Measurements from ENCODE around the gene TDRD3. TPM values are rescaled to one million over a fixed set of nuclear protein-coding genes. Genes with fewer than 3 reads are reported as not detected.
"Not testable (repeated sequence)": the region's sequence is repeated elsewhere in the genome, so short reads cannot be mapped to it uniquely, and the experiment has no call there.

Gene TDRD3
- polyA plus RNA-seq (2013, experiment 1 of 2; ENCODE audit: insufficient read length): 13.0 TPM
- polyA plus RNA-seq (2013, experiment 2 of 2; ENCODE audit: insufficient read length): 11.7 TPM

GRCh38 chr13:60396783-60397703 is at the start of gene TDRD3:
TDRD3 (plus strand) TSS chr13:60397220; CDS start chr13:60397365, 145 bp downstream.
- peak; percentile 86 for DNase-seq

DNA sequence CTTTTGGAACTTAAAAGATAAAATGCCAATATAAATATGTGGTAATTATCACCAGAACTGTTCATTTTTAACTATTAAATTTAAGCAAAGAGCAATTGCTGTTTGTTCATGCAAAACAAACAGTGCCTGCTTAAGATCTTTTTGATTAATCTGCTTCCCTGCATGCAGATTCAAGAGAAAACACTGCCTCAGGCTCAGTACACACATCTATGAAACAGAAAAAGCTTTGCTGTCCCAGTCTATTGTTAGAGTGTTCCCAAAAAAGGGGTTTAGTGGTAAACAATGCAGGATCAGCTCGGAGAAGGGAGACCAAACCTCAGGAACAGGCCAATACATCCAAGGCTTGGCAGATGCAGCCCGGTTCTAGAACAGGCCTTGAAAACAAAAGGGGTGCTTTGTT is 49.3 kb upstream of the TDRD3 start:
- DNase-seq: no peak

- no peak for DNase-seq
Measured at GRCh38 chr13:60348097-60348496, 48.9 kb upstream of the TDRD3 start.

GRCh38 chr13:60351326-60351725 is 45.7 kb upstream of the TDRD3 start:
- DNase-seq: peak; percentile 93

GRCh38 chr13:60351855-60352615 is 45.0 kb upstream of the TDRD3 start:
- DNase-seq: peak; percentile 70

DNA sequence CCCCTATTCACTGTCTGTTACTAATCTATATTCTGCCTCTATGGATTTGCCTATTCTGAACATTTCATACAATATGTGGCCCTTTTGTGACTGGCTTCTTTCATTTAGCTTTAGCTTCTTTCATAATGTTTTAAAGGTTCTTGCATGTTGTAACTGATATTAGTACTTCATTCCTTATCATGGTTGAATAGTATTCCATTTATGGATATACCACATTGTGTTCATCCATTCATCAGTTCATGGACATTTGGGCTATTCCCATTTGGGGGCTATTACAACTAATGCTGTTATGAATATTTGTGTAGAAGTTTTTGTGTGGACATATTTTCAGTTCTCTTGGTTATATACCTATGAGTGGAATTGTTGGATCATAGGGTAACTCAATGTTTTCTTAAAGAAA is 44.4 kb upstream of the TDRD3 start:
- no peak for DNase-seq

GRCh38 chr13:60355056-60355455 is 42.0 kb upstream of the TDRD3 start:
- DNase-seq: no peak

GRCh38 chr13:60356970-60357369 is 40.0 kb upstream of the TDRD3 start:
- DNase-seq: no peak

DNA sequence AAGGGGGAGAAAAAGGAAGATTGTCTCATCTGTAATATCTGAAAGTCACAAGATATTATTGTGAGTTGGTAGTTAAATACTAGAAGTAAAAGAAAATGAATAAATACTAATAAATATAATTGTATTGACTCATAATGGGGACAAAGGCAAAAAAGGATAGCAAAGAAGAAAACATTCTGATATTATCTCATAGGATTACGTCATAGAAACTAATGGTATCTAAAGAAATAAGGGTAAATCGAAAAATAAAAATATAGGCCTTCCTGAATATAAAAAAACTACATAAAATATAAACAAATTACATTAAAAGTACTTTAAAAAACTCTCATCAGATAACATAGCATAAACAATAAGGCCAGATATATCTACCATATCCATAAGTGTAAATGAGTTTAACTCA is 38.6 kb upstream of the TDRD3 start:
- DNase-seq: no peak

GRCh38 chr13:60363288-60363687 is 33.7 kb upstream of the TDRD3 start:
- no peak for DNase-seq

DNA sequence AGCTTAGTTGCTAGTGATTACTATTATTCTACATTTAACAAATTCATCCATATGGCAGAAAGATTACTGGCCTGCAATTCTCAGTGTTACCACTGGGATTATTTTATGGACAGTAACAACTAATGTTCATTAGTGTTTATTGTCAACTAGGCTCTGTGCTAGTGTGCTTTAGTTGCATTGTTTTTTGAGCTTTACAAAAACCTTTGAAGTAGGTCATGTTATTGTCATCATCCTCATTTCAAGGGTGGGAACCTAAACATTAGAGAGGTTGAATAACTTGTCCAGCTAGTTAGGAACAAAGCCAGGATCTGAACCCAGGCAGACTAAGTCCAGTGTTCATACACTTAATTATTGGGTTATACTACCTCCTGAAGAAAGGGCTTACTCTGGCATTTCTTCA is 27.8 kb upstream of the TDRD3 start:
- no peak for DNase-seq

DNA sequence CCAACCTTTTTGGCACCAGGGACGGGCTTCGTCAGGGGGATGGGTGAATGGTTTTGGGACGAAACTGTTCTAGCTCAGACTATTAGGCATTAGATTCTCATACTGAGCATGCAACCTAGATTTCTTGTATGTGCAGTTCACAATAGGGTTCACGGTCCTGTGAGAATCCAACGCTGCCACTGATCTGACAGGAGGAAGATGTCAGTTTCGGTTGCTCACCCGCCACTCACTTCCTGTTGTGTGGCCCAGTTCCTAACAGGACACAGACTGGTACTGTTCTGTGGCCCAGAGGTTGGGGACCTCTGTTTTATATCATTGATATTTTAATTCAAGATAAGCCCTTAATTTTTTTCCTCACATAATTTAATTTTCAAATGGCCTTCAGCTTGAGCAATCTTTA is 26.7 kb upstream of the TDRD3 start:
- DNase-seq: no peak

GRCh38 chr13:60372141-60372540 is 24.9 kb upstream of the TDRD3 start:
- no peak for DNase-seq

DNA sequence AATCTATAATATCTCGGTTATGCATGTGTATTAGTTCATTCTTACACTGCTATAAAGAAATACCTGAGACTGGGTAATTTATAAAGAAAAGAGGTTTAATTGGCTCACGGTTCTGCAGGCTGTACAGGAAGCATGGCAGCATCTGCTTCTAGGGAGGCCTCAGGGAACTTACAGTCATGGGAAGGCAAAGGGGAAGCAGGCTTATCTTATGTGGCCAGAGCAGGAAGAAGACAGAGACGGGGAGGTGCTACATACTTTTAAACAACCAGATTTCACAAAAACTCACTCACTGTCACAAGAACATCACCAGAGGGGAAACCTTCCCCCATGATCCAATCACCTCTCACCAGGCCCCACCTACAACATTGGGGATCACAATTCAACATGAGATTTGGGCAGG is 17.7 kb upstream of the TDRD3 start:
- DNase-seq: not testable (repeated sequence)

DNA sequence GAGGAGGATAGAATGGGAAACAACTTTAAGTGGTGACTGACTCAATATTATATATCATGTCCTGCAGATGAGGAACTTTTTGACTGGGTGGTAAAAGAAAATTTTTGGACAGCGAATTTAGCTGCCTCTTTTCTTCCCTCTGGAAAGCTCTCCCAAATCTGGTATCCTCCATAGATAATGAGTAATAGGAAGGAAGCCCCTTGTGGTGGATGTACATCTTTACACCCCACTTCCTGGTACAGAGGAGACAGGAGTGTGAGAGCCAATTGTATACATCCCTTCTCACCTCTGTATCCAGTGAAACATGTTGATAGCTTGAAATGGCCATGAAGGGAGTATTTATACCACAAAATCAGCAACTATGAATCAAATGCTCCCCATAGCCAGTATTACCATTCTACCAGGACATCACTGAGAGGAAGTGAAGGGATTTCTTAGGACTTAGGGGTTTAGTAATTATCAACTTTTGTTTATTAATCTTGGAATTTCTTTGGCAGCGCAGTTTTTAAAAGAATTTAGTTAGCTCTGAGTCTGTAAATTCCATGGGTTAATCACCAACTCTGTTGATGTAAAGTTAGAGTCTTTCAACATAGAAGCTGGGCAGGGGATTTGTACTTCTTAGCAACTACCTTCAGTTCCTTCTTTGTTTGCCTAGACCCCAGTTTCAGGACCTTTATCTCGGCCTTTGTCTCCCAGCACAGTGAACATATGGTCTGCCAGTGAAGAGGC is 17.0 kb upstream of the TDRD3 start:
- DNase-seq: no peak

DNA sequence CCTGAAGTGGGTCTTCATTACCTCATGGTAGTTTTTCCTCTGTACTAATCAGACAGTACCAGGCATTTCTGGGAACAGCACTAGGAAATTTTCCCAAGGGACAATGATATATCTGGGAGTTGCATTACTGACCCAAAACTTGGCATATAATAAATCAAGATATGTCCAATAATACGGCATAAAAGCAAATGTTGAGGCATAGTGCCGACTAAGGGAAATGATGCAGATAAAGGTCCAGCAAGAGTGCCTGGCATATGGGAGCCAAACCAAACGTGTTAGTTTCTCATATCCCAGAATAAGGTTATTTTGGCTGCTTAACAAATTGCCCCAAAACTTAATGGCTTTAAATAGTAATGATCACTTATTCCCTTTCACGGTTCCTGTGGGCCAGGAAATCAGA is 12.1 kb upstream of the TDRD3 start:
- DNase-seq: no peak

DNA sequence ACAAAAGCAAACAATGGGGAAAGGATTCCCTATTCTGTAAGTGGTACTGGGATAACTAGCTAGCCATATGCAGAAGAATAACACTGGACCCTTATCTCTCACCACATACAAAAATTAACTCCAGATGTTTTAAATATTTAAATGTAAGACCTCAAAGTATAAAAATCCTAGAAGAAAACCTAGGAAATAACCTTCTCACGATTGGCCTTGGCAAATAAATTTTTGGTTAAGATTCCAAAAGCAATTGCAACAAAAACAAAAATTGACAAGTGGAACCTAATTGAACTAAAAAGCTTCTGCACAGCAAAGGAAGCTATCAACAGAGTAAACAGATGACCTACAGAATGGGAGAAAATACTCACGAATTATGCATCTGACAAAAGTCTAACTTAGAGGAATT is 10.8 kb upstream of the TDRD3 start:
- no peak for DNase-seq

DNA sequence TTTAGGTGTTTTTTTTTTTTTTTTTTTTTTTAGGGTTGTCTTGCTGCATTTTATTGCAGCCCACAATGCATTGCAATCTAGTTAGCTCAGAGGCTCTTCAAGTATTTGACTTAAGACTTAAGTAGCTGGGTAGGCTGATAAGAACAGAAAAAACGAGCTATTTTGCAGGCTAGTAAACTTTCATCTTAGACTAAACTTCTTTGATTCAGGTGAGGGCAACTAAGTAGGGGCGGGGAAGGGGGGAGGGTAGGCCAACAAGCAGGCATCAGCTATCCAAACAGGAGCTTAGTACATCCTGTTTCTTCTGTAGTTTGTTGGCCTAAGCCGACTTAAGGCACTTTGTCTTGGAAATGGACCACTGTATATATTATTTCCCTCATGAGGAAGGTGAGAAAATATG is 4.9 kb upstream of the TDRD3 start:
- no peak for DNase-seq

DNA sequence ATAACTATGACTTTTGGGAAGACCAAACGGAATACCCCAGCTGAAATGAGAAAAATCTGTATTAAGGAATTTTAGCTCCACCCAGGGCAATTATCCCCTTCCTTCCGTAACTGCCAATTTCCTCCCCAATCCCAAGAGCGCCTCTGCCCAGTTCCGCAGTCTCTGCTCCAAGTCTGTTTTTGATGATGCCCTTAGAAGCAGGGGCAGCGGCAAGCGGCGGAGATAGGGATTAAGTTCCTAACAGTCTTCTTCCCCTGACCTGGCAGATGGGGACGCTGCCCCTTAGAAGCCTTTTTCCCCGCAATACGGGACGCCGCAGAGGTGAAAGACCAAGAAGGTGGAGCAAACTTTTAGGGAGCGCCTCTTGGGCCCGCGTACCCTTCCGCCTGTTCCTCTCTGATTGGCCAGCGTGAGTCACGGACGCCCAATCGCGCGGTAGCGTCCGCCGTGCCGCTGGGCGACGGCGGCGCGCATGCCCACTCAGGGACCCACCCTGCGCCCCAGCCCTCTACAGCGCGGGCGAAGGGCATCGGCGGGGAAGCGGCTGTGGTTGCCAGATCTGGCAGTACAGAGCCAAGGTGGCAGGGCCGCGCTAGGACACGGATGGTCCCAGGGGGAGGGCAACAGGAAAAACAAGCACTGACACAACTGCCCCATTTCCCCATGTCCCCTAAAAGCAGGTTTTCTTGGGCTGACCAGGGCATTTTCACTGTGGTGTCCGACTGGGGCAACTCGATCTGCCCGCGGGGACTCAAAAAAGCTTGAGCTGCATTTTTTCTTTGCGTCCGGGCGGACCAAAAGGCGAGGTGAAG is 843 bp upstream of the TDRD3 start:
- peak; percentile 92 for DNase-seq

GRCh38 chr13:60397704-60398378 is 821 bp downstream of the TDRD3 start:
- DNase-seq: peak; percentile 61

GRCh38 chr13:60398379-60398891 is 1.4 kb downstream of the TDRD3 start:
- peak; percentile 8 for DNase-seq

Measured in fibroblast of skin of abdomen (primary cell).